NCI-H748 (cell line): Measurements from ENCODE around the gene DLX4.

ENCODE experiments used
- DNase-seq: peaks from one replicate; lab custom pipeline; 2025; ENCODE audit not compliant: unreplicated experiment; lab: John Stamatoyannopoulos, UW

DLX4 gene

GRCh38 chr17:49968405-49969133 lies 421 bp upstream of the DLX4 start:
- peak; percentile 85 for DNase-seq

- no peak for DNase-seq
These were observed 902 bp downstream of the DLX4 start for GRCh38 chr17:49969795-49970389.

- DNase-seq: no peak
These were observed 1.5 kb downstream of the DLX4 start for GRCh38 chr17:49970498-49970897.

GRCh38 chr17:49971199-49971847 lies 2.3 kb downstream of the DLX4 start:
- no peak for DNase-seq

GRCh38 chr17:49971848-49972485 lies 3.0 kb downstream of the DLX4 start:
- DNase-seq: no peak

- no peak for DNase-seq
These were observed 3.7 kb downstream of the DLX4 start for GRCh38 chr17:49972486-49973270.

GRCh38 chr17:49973271-49973615 lies 4.3 kb downstream of the DLX4 start:
- no peak for DNase-seq

- no peak for DNase-seq
These were observed 6.5 kb downstream of the DLX4 start for GRCh38 chr17:49975531-49975930.

GRCh38 chr17:49976163-49976827 lies 7.3 kb downstream of the DLX4 start:
- no peak for DNase-seq

- no peak for DNase-seq
These were observed 7.8 kb downstream of the DLX4 start for GRCh38 chr17:49976828-49977202.

- no peak for DNase-seq
These were observed 8.7 kb downstream of the DLX4 start for GRCh38 chr17:49977463-49978389.

GRCh38 chr17:49978501-49978900 lies 9.5 kb downstream of the DLX4 start:
- DNase-seq: no peak

GRCh38 chr17:49979748-49980479 lies 10.9 kb downstream of the DLX4 start:
- DNase-seq: no peak

GRCh38 chr17:49980703-49981197 lies 11.8 kb downstream of the DLX4 start:
- no peak for DNase-seq

GRCh38 chr17:49984283-49984682 lies 15.3 kb downstream of the DLX4 start:
- DNase-seq: no peak

- DNase-seq: no peak
These were observed 15.8 kb downstream of the DLX4 start for GRCh38 chr17:49984776-49985175.

GRCh38 chr17:49985310-49985990 lies 16.5 kb downstream of the DLX4 start:
- no peak for DNase-seq
